Activated B cell treated with CpG ODN at 0.5 μM for 24 hours (primary cell): ENCODE data around the gene FKTN. TPM values are rescaled to one million over a fixed set of nuclear protein-coding genes. Genes with fewer than 3 reads are reported as not detected.

Source experiments
- ATAC-seq: fragments of 200-7000 bp; cut with Tn5 transposase; one replicate; pipeline ENCODE4 v1.10.0; 2021; ENCODE audit warnings: low read depth, mild to moderate bottlenecking, moderate library complexity
- CTCF ChIA-PET: fragments of 350-600 bp; sonication (Branson Sonifier 250); formaldehyde crosslinking; loops from one replicate; lab custom pipeline; 2021; ENCODE audit warnings: antibody characterized with exemption; lab: Charles Lee
- POLR2A ChIA-PET: fragments of 350-600 bp; sonication (Branson Sonifier 250); formaldehyde crosslinking; loops from one replicate; lab custom pipeline; 2021; ENCODE audit warnings: antibody characterized with exemption; lab: Charles Lee
- DNase-seq: peaks from one replicate; pipeline ENCODE4 v3.0.0; 2022
- H3K27ac Mint-ChIP-seq: one replicate; pipeline ENCODE4 v1.8.0; 2020; ENCODE audit warnings: mixed read lengths
- H3K27me3 Mint-ChIP-seq: one replicate; pipeline ENCODE4 v1.8.0; 2021; ENCODE audit warnings: mixed read lengths
- H3K36me3 Mint-ChIP-seq: one replicate; pipeline ENCODE4 v1.8.0; 2021; ENCODE audit warnings: low read depth, mixed read lengths
- H3K4me1 Mint-ChIP-seq: one replicate; pipeline ENCODE4 v1.8.0; 2021; ENCODE audit warnings: mixed read lengths
- H3K4me3 Mint-ChIP-seq: one replicate; pipeline ENCODE4 v1.8.0; 2020; ENCODE audit warnings: mild to moderate bottlenecking, mixed read lengths
- H3K9me3 Mint-ChIP-seq: one replicate; pipeline ENCODE4 v1.8.0; 2020; ENCODE audit warnings: mixed read lengths
- CTCF ChIP-seq: fragments of 200-600 bp; IDR thresholded peaks from one replicate; pipeline ENCODE4 v1.8.0; 2022; ENCODE audit warnings: antibody characterized with exemption, mild to moderate bottlenecking
- intact Hi-C: fragments of 100-400 bp; cut with micrococcal nuclease; formaldehyde crosslinking; loops from one replicate; pipeline ENCODE4 v1.15.1; 2024
- total RNA-seq: library from RNA; stranded (reverse); gene quantifications from 2 replicates; pipeline ENCODE4 v1.2.3, GENCODE V29; 2022

The FKTN gene
- total RNA-seq, 1 donor from 2014 or later: 17.5 TPM

GRCh38 chr9:105662184-105663104 is 104.5 kb downstream of the FKTN start, which contains the start of gene TAL2:
Gene TAL2, plus strand, starts transcription at chr9:105662457. Its CDS starts 40 bp downstream, at chr9:105662497.
- no peak for TF ChIP-seq CTCF
- ChIA-PET CTCF (interaction anchor here (1.1 kb wide), 1 partner anchor 52 kb away, joined by 3 read pairs; no protein-coding TSS in a partner anchor), POLR2A (interaction anchor here (0.8 kb wide), 1 partner anchor 31 kb away, joined by 7 read pairs; the partner anchor contains the start of gene TMEM38B)
- intact Hi-C loops: loop anchor here (1.0 kb wide), 1 partner anchor 32 kb away; the partner anchor contains the start of gene TMEM38B
- DNase-seq (no peak), ATAC-seq (peak; percentile 84)
- no peaks in the 10 kb centered on the region for H3K9me3 Mint-ChIP-seq
- peak within 1 kb of the TSS; percentile 84 for H3K27ac Mint-ChIP-seq
- peaks cover 27% of the 10 kb centered on the region for H3K4me1 Mint-ChIP-seq
- no peaks in the 10 kb centered on the region for H3K36me3 Mint-ChIP-seq
- H3K27me3 Mint-ChIP-seq: peaks cover 10% of the 10 kb centered on the region
- peak within 1 kb of the TSS; percentile 44 for H3K4me3 Mint-ChIP-seq

- Mint-ChIP-seq H3K4me1 (peaks cover 27% of the 10 kb centered on the region), H3K4me3 (no peak overlapping the region), H3K27ac (no peak overlapping the region), H3K36me3 (no peaks in the 10 kb centered on the region), H3K27me3 (peaks cover 5% of the 10 kb centered on the region), H3K9me3 (no peaks in the 10 kb centered on the region)
- CTCF ChIA-PET: no interaction called here
- DNase-seq: no peak
- no peak for ATAC-seq
- POLR2A ChIA-PET: no interaction called here
- intact Hi-C loops: no loop called here
- no peak for TF ChIP-seq CTCF
These were observed 106.0 kb downstream of the FKTN start for GRCh38 chr9:105663914-105664313.

- H3K27me3 Mint-ChIP-seq: peaks cover 2% of the 10 kb centered on the region
- H3K27ac Mint-ChIP-seq: no peak overlapping the region
- DNase-seq (no peak), ATAC-seq (no peak)
- H3K9me3 Mint-ChIP-seq: no peaks in the 10 kb centered on the region
- no peaks in the 10 kb centered on the region for H3K36me3 Mint-ChIP-seq
- CTCF ChIA-PET: no interaction called here
- no peak for TF ChIP-seq CTCF
- H3K4me3 Mint-ChIP-seq: no peak overlapping the region
- intact Hi-C loops: no loop called here
- H3K4me1 Mint-ChIP-seq: peaks cover 10% of the 10 kb centered on the region
- POLR2A ChIA-PET: no interaction called here
These were observed 109.9 kb downstream of the FKTN start for GRCh38 chr9:105667867-105668266.

- no peak for TF ChIP-seq CTCF
- no peak overlapping the region for H3K4me3 Mint-ChIP-seq
- no peak for ATAC-seq
- H3K27ac Mint-ChIP-seq: no peak overlapping the region
- H3K27me3 Mint-ChIP-seq: peaks cover 2% of the 10 kb centered on the region
- no peaks in the 10 kb centered on the region for H3K36me3 Mint-ChIP-seq
- intact Hi-C loops: no loop called here
- peaks cover 17% of the 10 kb centered on the region for H3K4me1 Mint-ChIP-seq
- no peak for DNase-seq
- ChIA-PET CTCF (no interaction called here), POLR2A (no interaction called here)
- peaks cover 4% of the 10 kb centered on the region for H3K9me3 Mint-ChIP-seq
These were observed 112.4 kb downstream of the FKTN start for GRCh38 chr9:105670315-105670714.

GRCh38 chr9:105670775-105671174 is 112.8 kb downstream of the FKTN start:
- H3K4me3 Mint-ChIP-seq: no peak overlapping the region
- H3K4me1 Mint-ChIP-seq: peaks cover 17% of the 10 kb centered on the region
- intact Hi-C loops: no loop called here
- TF ChIP-seq CTCF: no peak
- H3K27me3 Mint-ChIP-seq: peaks cover 2% of the 10 kb centered on the region
- POLR2A ChIA-PET: no interaction called here
- H3K36me3 Mint-ChIP-seq: no peaks in the 10 kb centered on the region
- DNase-seq (no peak), ATAC-seq (no peak)
- CTCF ChIA-PET: no interaction called here
- peaks cover 4% of the 10 kb centered on the region for H3K9me3 Mint-ChIP-seq
- H3K27ac Mint-ChIP-seq: no peak overlapping the region
